Measurements from ENCODE around the gene AHDC1. TPM values are rescaled to one million over a fixed set of nuclear protein-coding genes. Genes with fewer than 3 reads are reported as not detected.

Gene AHDC1
- total RNA-seq, 5 donors from 2014 or later (not counting 1 experiment from before 2014, with no cell fraction given): 21.9 to 26.4 (median 23.1) TPM

GRCh38 chr1:27589841-27590426 lies 14.0 kb downstream of the AHDC1 start:
- Mint-ChIP-seq H3K4me3 (no peak overlapping the region), H3K9me3 (no peaks in the 10 kb centered on the region), H3K36me3 (no peaks in the 10 kb centered on the region), H3K27me3 (no peaks in the 10 kb centered on the region), H3K4me1 (peaks cover 0 to 3% (median 0%) of the 10 kb centered on the region in 3 donors), H3K27ac (no peak overlapping the region)
- H3K27ac ChIP-seq (ENCODE audit: low read length): no peak overlapping the region
- ChIA-PET CTCF (no interaction called here), POLR2A (no interaction called here)
- peaks cover 4 to 18% of the 10 kb centered on the region in 2 experiments for H3K4me1 ChIP-seq (ENCODE audit: control insufficient read depth in 1 of 2, extremely low read depth in 1 of 2, insufficient read depth in 2 of 2, low read length in 2 of 2)
- no peak for DNase-seq
- H3K27me3 ChIP-seq (replicated peaks in 1 of 2; ENCODE audit: control insufficient read depth in 2 of 2, extremely low read depth in 1 of 2, insufficient read depth in 2 of 2, low read length in 1 of 2): peaks cover 0 to 5% of the 10 kb centered on the region in 2 experiments
- H3K9me3 ChIP-seq: no peaks in the 10 kb centered on the region
- ATAC-seq (replicated peaks in 1 of 4): no peak
- 99% methylated on average over 9 of the region's 13 CpGs for WGBS (ENCODE audit: insufficient coverage)
- H3K36me3 ChIP-seq (ENCODE audit: control insufficient read depth in 2 of 2, extremely low read depth in 1 of 2, insufficient read depth in 1 of 2, low read length in 1 of 2): peaks cover 8 to 10% of the 10 kb centered on the region in 2 donors
- H3K4me3 ChIP-seq (ENCODE audit: control insufficient read depth in 1 of 2, extremely low read depth in 1 of 2, low read length in 1 of 2): no peak overlapping the region

DNA sequence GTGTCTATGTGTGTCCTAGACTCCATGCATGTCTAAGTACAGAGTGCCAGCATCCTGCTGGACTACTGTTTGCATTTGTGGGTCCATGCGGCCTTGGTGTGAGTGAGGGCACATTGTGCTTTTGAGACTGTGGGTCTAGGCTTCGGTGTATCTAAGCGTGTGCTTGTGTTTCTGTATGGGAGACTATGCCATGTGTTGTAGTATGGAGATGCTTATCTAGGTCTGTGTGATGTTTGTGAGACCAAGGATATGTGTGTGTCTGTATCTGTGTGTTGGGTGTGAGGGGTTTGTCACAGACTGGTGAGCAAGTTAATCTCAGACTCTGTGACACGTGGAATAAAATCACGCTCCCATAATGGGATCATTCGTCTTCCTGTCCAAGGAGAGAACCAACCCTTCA lies 14.5 kb downstream of the AHDC1 start:
- peaks cover 0 to 5% of the 10 kb centered on the region in 2 experiments for H3K27me3 ChIP-seq (replicated peaks in 1 of 2; ENCODE audit: control insufficient read depth in 2 of 2, extremely low read depth in 1 of 2, insufficient read depth in 2 of 2, low read length in 1 of 2)

DNA sequence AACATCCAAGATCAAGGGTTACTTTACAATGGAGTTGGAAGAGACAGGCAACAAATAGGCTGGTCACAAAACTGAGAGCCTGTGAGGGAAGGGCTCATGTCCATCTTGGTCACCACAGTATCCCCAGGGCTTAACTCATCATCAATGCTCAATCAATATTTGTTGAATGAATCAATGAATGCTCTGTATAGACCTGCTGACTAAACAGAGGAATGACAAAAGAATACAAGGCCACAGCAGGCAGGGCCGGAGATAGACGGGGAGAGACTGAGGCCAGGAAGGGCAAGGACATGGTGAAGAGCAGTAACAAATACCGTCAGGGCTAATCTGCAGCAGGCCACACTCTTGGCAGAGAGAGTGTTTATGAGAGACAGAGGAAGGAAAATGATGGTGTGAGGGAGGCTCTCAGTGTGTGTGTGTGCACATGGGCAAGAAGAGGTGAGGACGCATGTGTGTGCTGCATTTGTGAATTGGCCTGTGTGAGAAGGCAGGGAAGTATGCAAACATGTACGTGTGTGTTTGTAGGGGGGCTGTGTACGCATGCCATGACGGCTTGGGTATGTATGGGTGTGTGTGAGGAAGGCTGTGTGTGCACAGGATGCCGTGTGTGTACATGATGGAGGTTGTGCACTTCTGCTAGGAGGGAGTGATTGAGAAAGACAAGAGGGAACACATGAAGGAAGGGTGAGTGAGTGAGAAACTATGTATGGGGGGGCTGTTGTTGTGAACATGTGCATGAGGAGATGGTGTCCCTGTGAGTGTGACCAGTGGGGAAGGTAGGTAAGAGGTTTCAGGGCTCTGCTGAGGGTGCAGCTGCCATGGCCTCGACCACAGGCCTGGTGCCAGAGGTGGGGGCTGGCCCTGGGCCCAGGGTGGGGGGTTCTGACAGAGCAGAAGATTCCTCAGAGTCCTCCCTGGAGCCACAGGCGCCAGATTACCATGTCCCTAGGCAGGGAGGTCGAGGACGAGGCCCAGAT lies 15.4 kb downstream of the AHDC1 start:
- Mint-ChIP-seq H3K36me3 (peaks cover 1% of the 10 kb centered on the region), H3K4me1 (peaks cover 0 to 13% (median 3%) of the 10 kb centered on the region in 3 donors), H3K27me3 (no peaks in the 10 kb centered on the region), H3K4me3 (no peak overlapping the region), H3K27ac (no peak overlapping the region), H3K9me3 (no peaks in the 10 kb centered on the region)
- peaks cover 4 to 9% of the 10 kb centered on the region in 2 experiments for H3K4me1 ChIP-seq (ENCODE audit: control insufficient read depth in 1 of 2, extremely low read depth in 1 of 2, insufficient read depth in 2 of 2, low read length in 2 of 2)
- H3K9me3 ChIP-seq: no peaks in the 10 kb centered on the region
- CTCF ChIA-PET: interaction anchor here in 1 of 2 donors (1.5 kb wide), 1 partner anchor 20 kb away, joined by 3 read pairs; no protein-coding TSS in a partner anchor
- H3K4me3 ChIP-seq (ENCODE audit: control insufficient read depth in 1 of 2, extremely low read depth in 1 of 2, low read length in 1 of 2): no peak overlapping the region
- 85% methylated on average over 12 of the region's 12 CpGs for WGBS (ENCODE audit: insufficient coverage)
- no peak for ATAC-seq (replicated peaks in 1 of 4)
- peaks cover 0 to 5% of the 10 kb centered on the region in 2 experiments for H3K27me3 ChIP-seq (replicated peaks in 1 of 2; ENCODE audit: control insufficient read depth in 2 of 2, extremely low read depth in 1 of 2, insufficient read depth in 2 of 2, low read length in 1 of 2)
- POLR2A ChIA-PET: no interaction called here
- H3K36me3 ChIP-seq (ENCODE audit: control insufficient read depth in 2 of 2, extremely low read depth in 1 of 2, insufficient read depth in 1 of 2, low read length in 1 of 2): peaks cover 5 to 10% of the 10 kb centered on the region in 2 donors
- H3K27ac ChIP-seq (ENCODE audit: low read length): no peak overlapping the region
- DNase-seq: no peak

More for the DNA sequence above, 14.5 kb downstream of the AHDC1 start:
- Mint-ChIP-seq H3K27me3 (no peaks in the 10 kb centered on the region), H3K36me3 (no peaks in the 10 kb centered on the region), H3K27ac (no peak overlapping the region), H3K9me3 (no peaks in the 10 kb centered on the region), H3K4me3 (no peak overlapping the region), H3K4me1 (peaks cover 0 to 4% (median 3%) of the 10 kb centered on the region in 3 donors)
- H3K36me3 ChIP-seq (ENCODE audit: control insufficient read depth in 2 of 2, extremely low read depth in 1 of 2, insufficient read depth in 1 of 2, low read length in 1 of 2): peaks cover 7 to 10% of the 10 kb centered on the region in 2 donors
- WGBS (ENCODE audit: insufficient coverage): 90% methylated on average over 6 of the region's 6 CpGs
- peaks cover 4 to 13% of the 10 kb centered on the region in 2 experiments for H3K4me1 ChIP-seq (ENCODE audit: control insufficient read depth in 1 of 2, extremely low read depth in 1 of 2, insufficient read depth in 2 of 2, low read length in 2 of 2)
- H3K4me3 ChIP-seq (ENCODE audit: control insufficient read depth in 1 of 2, extremely low read depth in 1 of 2, low read length in 1 of 2): no peak overlapping the region
- H3K9me3 ChIP-seq: no peaks in the 10 kb centered on the region
- no peak overlapping the region for H3K27ac ChIP-seq (ENCODE audit: low read length)
- CTCF ChIA-PET: no interaction called here
- POLR2A ChIA-PET: no interaction called here
- no peak for DNase-seq
- ATAC-seq (replicated peaks in 1 of 4): no peak

DNA sequence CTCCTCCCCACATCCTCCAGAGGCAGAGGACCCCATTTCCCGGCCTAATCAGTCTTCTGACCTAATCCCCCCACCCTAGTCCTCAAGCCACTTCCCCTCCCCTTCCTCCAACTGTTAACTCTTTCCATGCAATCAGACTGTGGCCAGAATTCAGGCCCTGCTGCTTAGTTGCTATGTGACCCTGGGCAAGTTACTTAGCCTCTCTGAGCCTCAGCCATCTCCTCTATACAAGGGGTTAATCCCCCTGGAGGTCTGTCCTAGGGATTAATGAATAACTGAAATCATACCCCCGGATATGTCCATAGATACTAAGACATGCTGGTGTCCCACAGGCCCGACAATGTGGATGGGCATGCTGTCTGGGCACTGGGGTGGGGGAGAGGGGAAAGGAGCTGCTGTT lies 18.3 kb downstream of the AHDC1 start:
- ChIA-PET POLR2A (no interaction called here), CTCF (interaction anchor here in 1 of 2 donors (0.7 kb wide), 1 partner anchor 28 kb away, joined by 3 read pairs; no protein-coding TSS in a partner anchor)
- Mint-ChIP-seq H3K4me3 (no peak overlapping the region), H3K27ac (no peak overlapping the region), H3K27me3 (no peaks in the 10 kb centered on the region), H3K9me3 (no peaks in the 10 kb centered on the region), H3K4me1 (peaks cover 0 to 31% (median 4%) of the 10 kb centered on the region in 3 donors), H3K36me3 (peaks cover 19% of the 10 kb centered on the region)
- no peak for DNase-seq
- ATAC-seq (replicated peaks in 1 of 4): no peak
- H3K4me3 ChIP-seq (ENCODE audit: control insufficient read depth in 1 of 2, extremely low read depth in 1 of 2, low read length in 1 of 2): no peak overlapping the region
- H3K27ac ChIP-seq (ENCODE audit: low read length): no peak overlapping the region
- H3K27me3 ChIP-seq (replicated peaks in 1 of 2; ENCODE audit: control insufficient read depth in 2 of 2, extremely low read depth in 1 of 2, insufficient read depth in 2 of 2, low read length in 1 of 2): no peaks in the 10 kb centered on the region
- H3K9me3 ChIP-seq: no peaks in the 10 kb centered on the region
- H3K4me1 ChIP-seq (ENCODE audit: control insufficient read depth in 1 of 2, extremely low read depth in 1 of 2, insufficient read depth in 2 of 2, low read length in 2 of 2): no peaks in the 10 kb centered on the region
- WGBS (ENCODE audit: insufficient coverage): 82% methylated on average over 1 of the region's 3 CpGs
- peaks cover 5 to 8% of the 10 kb centered on the region in 2 donors for H3K36me3 ChIP-seq (ENCODE audit: control insufficient read depth in 2 of 2, extremely low read depth in 1 of 2, insufficient read depth in 1 of 2, low read length in 1 of 2)

- H3K4me1 ChIP-seq (ENCODE audit: control insufficient read depth in 1 of 2, extremely low read depth in 1 of 2, insufficient read depth in 2 of 2, low read length in 2 of 2): no peaks in the 10 kb centered on the region
- peaks cover 1 to 3% of the 10 kb centered on the region in 2 donors for H3K36me3 ChIP-seq (ENCODE audit: control insufficient read depth in 2 of 2, extremely low read depth in 1 of 2, insufficient read depth in 1 of 2, low read length in 1 of 2)
- CTCF ChIA-PET: interaction anchor here in 1 of 2 donors (0.7 to 1.0 kb wide), 2 partner anchors 27 to 63 kb away, joined by 3 to 4 read pairs; no protein-coding TSS in a partner anchor
- Mint-ChIP-seq H3K27ac (no peak overlapping the region), H3K9me3 (no peaks in the 10 kb centered on the region), H3K4me3 (no peak overlapping the region), H3K36me3 (peaks cover 19% of the 10 kb centered on the region), H3K4me1 (peaks cover 1 to 32% (median 9%) of the 10 kb centered on the region in 3 donors), H3K27me3 (no peaks in the 10 kb centered on the region)
- ATAC-seq (replicated peaks in 1 of 4) (no peak), DNase-seq (no peak)
- H3K9me3 ChIP-seq: no peaks in the 10 kb centered on the region
- POLR2A ChIA-PET: no interaction called here
- 84% methylated on average over 2 of the region's 3 CpGs for WGBS (ENCODE audit: insufficient coverage)
- H3K4me3 ChIP-seq (ENCODE audit: control insufficient read depth in 1 of 2, extremely low read depth in 1 of 2, low read length in 1 of 2): no peak overlapping the region
- no peak overlapping the region for H3K27ac ChIP-seq (ENCODE audit: low read length)
- H3K27me3 ChIP-seq (replicated peaks in 1 of 2; ENCODE audit: control insufficient read depth in 2 of 2, extremely low read depth in 1 of 2, insufficient read depth in 2 of 2, low read length in 1 of 2): no peaks in the 10 kb centered on the region
These were observed 19.5 kb downstream of the AHDC1 start for GRCh38 chr1:27584453-27584852.

DNA sequence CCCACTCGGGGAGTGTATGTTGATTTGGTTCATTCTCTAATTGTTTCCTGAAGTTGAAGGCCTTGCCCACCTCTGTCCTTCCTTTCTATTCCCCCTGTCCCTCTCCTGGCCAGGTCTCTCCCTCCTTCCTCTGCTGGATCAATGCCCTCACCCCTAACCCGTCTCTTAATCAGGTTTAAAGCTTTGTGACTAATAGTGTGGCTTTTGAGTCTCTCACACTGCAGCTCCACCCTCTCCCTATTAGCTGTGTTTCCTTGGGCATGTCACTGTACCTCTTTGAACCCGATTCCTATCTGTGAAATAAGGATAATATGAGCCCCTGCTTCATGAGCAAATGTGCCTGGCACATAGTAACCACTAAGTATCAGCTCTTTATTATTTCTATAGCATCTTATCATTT lies 20.5 kb downstream of the AHDC1 start:
- no peak for DNase-seq
- peaks cover 19% of the 10 kb centered on the region for H3K36me3 Mint-ChIP-seq
- H3K4me3 ChIP-seq (ENCODE audit: control insufficient read depth in 1 of 2, extremely low read depth in 1 of 2, low read length in 1 of 2): no peak overlapping the region
- no peak overlapping the region for H3K27ac Mint-ChIP-seq
- no peaks in the 10 kb centered on the region for H3K9me3 ChIP-seq
- no peaks in the 10 kb centered on the region for H3K27me3 Mint-ChIP-seq
- WGBS (ENCODE audit: insufficient coverage): no CpG with 5 or more reads among the region's 3 CpGs
- ChIA-PET CTCF (interaction anchor here (0.5 to 1.0 kb wide), 4 partner anchors 26 to 384 kb away, joined by 3 to 7 read pairs (median 5); no protein-coding TSS in a partner anchor), POLR2A (no interaction called here)
- ATAC-seq (replicated peaks in 1 of 4): no peak
- peaks cover 7 to 39% (median 14%) of the 10 kb centered on the region in 3 donors for H3K4me1 Mint-ChIP-seq
- no peaks in the 10 kb centered on the region for H3K9me3 Mint-ChIP-seq
- peaks cover 2% of the 10 kb centered on the region in 2 experiments for H3K4me1 ChIP-seq (ENCODE audit: control insufficient read depth in 1 of 2, extremely low read depth in 1 of 2, insufficient read depth in 2 of 2, low read length in 2 of 2)
- H3K27ac ChIP-seq (ENCODE audit: low read length): no peak overlapping the region
- H3K36me3 ChIP-seq (ENCODE audit: control insufficient read depth in 2 of 2, extremely low read depth in 1 of 2, insufficient read depth in 1 of 2, low read length in 1 of 2): peaks cover 0 to 3% of the 10 kb centered on the region in 2 donors
- no peak overlapping the region for H3K4me3 Mint-ChIP-seq
- no peaks in the 10 kb centered on the region for H3K27me3 ChIP-seq (replicated peaks in 1 of 2; ENCODE audit: control insufficient read depth in 2 of 2, extremely low read depth in 1 of 2, insufficient read depth in 2 of 2, low read length in 1 of 2)

All from T-cell (primary cell).